HG03460 (cell line): ENCODE measurements around the gene TXNL4B.
"Not testable (repeated sequence)": the region's sequence is repeated elsewhere in the genome, so short reads cannot be mapped to it uniquely, and the experiment has no call there.

ENCODE experiments used
- ATAC-seq: cut with Tn5 transposase; IDR thresholded peaks from one replicate; pipeline ENCODE4 v1.9.1; 2021; ENCODE audit not compliant: unreplicated experiment

Gene TXNL4B

GRCh38 chr16:72076991-72077706 lies 16.3 kb downstream of the TXNL4B start:
- ATAC-seq: not testable (repeated sequence)

GRCh38 chr16:72075067-72075466 lies 18.4 kb downstream of the TXNL4B start:
- not testable (repeated sequence) for ATAC-seq

DNA sequence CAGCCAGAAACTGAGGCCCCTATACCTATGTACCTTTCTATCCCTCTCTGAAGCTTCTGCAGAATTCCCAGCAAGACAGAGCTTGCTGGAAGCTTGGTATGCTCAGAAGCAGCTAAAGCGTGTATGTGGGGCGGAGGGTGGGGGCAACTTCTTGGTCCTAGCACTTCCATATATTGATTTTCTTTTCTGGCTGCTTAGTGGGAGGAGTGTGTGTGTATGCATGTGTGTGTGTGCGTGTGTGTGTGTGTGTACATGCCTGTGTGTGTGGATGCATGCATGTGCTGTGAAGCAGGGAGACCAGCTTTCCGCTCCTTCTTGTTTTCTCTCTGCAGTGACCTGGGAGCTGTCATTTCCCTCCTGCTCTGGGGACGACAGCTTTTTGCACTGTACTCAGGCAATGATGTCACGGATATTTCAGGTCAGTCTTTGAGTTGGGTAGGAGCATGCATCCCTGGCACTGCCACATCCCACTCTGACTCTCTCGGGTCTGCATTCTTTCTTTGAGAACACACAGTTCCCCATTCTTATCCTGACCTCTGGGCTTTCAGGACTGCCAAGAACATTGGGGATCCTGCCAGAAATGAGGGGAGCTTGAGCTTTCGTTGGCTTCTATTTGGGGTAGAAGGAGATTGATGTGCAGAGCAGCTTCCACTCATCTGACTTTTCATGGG lies 19.7 kb downstream of the TXNL4B start:
- no peak for ATAC-seq

DNA sequence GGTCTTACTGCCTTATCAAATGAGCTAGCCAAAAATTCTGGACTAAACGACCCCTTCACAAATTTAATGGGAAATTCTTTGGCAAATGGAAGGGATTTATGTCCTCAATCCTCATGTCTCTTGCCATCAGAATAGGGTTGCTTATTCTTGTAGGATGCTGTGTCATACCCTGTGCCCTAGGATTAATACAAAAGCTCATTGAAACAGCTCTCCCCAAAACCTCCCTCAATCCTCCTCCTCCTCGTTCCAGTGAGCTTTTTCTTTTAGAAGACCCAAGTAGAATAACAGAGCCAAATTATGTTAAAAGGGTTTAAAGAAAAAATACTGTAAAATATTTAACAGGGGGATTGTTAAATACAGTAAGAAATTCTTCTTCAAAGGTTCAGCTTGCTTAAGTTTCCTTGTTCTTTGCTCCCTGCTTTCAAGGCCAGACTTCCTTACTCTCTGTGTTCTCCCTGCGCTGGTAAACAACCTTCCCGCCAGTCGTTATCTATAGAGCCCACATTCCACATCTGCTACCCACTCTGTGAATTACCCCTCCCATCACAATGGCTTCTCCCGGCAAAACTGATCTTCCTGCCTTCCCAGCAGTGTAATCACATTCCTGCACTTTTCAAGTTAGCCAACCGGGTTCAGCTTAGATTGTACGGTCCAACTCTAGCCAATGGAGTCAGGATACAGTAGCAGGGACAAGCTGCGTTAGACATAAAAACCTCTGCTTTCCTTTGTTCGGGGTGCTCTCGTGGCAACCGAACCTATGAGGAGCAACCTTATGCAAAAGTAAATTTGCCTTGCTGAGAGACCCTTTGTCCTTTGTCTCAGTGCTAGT lies 20.7 kb downstream of the TXNL4B start:
- no peak for ATAC-seq

DNA sequence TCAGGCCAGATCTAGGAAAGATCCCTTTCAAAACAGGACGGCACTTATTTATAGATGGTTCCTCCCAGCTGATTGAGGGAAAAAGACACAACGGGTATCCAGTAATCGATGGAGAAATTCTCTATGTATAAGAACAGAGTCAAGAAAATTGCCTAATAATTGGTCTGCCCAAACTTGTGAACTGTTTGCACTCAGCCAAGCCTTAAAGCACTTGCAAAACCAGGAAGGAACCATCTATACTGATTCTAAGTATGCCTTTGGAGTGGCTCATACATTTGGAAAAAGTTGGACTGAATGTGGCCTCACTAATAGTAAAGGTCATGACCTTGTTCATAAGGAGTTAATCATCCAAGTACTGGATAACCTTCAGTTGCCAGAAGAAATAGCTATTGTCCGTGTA lies 24.5 kb downstream of the TXNL4B start:
- ATAC-seq: no peak

DNA sequence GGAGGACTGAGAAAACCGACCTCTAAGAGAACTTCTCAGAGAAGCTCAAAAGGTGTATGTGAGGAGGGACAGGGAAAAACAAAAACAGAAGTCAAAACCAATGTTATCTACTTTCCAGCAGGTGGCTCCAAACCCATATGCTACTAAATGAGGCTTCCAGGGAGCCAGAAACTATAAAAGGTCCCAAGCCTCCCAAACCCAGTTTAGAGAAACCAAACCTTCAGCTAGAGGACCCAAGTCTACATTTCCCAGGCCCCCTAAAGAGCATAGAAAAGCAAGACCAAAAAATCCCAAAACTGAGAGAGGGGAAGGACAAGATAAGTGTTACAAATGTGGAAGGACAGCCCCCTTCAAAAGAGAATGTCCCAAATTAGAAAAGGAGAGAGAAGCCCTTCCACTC lies 26.7 kb downstream of the TXNL4B start:
- ATAC-seq: no peak

DNA sequence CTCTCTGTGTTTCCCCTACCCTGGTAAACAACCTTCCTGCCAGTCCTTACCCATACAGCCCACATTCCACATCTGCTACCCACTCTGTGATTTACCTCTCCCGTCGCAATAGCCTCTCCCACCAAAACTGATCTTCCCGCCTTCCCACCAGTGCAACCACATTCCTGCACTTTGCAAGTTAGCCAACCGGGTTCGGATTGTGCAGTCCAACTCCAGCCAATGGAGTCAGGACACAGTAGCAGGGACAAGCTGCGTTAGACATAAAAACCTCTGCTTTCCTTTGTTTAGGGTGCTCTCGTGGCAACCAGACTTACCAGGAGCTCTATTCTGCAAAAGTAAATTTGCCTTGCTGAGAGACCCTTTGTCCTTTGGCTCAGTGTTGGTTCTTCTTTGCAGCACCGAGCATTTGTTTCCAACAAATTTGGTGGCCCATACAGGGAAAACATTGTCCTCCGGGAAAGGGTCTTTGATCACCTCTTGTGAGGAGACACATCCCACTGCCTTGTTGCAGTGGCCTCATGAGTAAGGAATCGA lies 29.0 kb downstream of the TXNL4B start:
- no peak for ATAC-seq

GRCh38 chr16:72061564-72061963 lies 31.9 kb downstream of the TXNL4B start:
- no peak for ATAC-seq

DNA sequence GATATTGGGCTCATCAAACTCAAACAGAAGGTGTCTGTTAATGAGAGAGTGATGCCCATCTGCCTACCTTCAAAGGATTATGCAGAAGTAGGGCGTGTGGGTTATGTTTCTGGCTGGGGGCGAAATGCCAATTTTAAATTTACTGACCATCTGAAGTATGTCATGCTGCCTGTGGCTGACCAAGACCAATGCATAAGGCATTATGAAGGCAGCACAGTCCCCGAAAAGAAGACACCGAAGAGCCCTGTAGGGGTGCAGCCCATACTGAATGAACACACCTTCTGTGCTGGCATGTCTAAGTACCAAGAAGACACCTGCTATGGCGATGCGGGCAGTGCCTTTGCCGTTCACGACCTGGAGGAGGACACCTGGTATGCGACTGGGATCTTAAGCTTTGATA lies 33.0 kb downstream of the TXNL4B start:
- ATAC-seq: no peak

GRCh38 chr16:72059060-72059459 lies 34.4 kb downstream of the TXNL4B start:
- ATAC-seq: not testable (repeated sequence)

GRCh38 chr16:72057313-72057712 lies 36.1 kb downstream of the TXNL4B start:
- not testable (repeated sequence) for ATAC-seq

- ATAC-seq: no peak
These were observed 37.5 kb downstream of the TXNL4B start for GRCh38 chr16:72055911-72056310.

GRCh38 chr16:72054254-72054847 lies 39.1 kb downstream of the TXNL4B start, which contains the start of gene HP:
HP (plus strand) TSS chr16:72054505; CDS start chr16:72054653, 148 bp downstream.
- ATAC-seq: not testable (repeated sequence)

DNA sequence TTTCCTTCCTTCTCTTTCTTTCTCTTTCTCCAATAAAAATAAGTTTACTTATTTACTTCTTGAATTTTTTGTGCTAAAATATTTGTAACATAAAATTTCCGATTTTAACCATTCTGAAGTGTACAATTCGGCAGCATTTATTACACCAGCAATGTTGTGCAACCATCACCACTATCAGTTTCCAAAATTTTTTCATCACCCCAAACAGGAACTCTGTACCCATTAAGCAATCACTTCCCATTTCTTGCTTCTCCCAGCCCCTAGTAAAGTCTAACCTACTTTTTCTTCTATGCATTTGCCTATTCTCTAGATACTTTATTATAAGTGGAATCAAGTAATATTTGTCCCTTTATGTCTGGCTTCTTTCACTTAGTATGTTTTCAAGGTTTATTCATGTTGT lies 41.6 kb downstream of the TXNL4B start:
- no peak for ATAC-seq

GRCh38 chr16:72050769-72051464 lies 42.5 kb downstream of the TXNL4B start:
- ATAC-seq: no peak

- no peak for ATAC-seq
These were observed 44.3 kb downstream of the TXNL4B start for GRCh38 chr16:72049110-72049509.

DNA sequence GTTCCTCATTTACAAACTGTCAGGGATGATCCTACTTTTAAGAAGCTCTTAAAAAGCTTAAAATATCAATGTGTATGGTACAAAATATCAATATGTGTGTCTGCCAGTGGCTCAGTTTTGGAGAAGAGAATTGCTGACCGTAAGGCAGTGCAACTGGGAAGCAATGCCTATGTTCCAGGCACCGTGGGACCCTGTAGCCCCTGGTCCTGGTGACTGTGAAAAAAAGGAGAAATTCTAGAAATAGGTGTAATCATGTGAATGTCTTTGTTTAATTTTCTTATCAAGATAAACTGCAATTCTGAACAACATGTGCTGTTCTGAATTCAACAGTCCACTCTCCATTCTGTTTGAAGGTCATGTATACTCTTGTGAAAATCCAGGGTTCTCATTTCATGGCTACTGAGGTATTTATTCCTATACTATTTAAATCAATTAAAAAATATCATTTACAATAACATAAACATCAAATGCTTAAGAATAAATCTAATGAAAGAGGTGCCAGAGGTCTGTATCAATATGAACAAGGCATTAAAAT lies 48.5 kb downstream of the TXNL4B start:
- ATAC-seq: no peak

- no peak for ATAC-seq
These were observed 49.1 kb downstream of the TXNL4B start for GRCh38 chr16:72044296-72044695.

- ATAC-seq: no peak
These were observed 49.9 kb downstream of the TXNL4B start for GRCh38 chr16:72043539-72043938.

DNA sequence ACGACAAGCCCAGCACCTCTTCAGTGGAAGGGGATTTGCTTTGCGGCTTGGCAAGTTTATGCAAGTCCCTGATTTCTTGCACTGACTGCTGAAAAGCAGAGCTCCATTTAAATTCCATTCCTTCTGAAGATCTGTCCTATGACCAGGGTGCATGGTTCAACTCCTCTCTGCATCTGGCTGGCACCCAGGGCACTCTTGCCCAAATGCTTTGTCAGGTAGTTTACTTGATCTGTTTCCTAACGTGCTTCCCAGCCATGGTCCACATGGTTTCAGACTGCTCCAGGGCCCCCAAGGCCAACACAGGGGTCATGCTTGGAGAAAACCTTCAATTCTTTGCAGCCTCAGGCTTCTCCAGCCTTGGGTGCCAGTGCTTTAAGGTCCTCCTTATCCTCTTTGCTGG lies 50.4 kb downstream of the TXNL4B start:
- no peak for ATAC-seq
